Measurements from ENCODE around the gene RMDN2.

Gene RMDN2

GRCh38 chr2:38038682-38039081 lies 113.6 kb downstream of the RMDN2 start:
- DNase-seq (ENCODE audit: extremely low spot score), result no peak
- ChIA-PET POLR2A (interaction anchor here (0.8 to 1.1 kb wide), 3 partner anchors 17 to 38 kb away, joined by 3 to 5 read pairs (median 3); partner anchors contain the start of gene CYP1B1), CTCF (interaction anchor here (0.6 to 2.9 kb wide), 18 partner anchors 7 to 715 kb away, joined by 3 to 11 read pairs (median 4); no protein-coding TSS in a partner anchor)
- TF ChIP-seq, protein P1, sequence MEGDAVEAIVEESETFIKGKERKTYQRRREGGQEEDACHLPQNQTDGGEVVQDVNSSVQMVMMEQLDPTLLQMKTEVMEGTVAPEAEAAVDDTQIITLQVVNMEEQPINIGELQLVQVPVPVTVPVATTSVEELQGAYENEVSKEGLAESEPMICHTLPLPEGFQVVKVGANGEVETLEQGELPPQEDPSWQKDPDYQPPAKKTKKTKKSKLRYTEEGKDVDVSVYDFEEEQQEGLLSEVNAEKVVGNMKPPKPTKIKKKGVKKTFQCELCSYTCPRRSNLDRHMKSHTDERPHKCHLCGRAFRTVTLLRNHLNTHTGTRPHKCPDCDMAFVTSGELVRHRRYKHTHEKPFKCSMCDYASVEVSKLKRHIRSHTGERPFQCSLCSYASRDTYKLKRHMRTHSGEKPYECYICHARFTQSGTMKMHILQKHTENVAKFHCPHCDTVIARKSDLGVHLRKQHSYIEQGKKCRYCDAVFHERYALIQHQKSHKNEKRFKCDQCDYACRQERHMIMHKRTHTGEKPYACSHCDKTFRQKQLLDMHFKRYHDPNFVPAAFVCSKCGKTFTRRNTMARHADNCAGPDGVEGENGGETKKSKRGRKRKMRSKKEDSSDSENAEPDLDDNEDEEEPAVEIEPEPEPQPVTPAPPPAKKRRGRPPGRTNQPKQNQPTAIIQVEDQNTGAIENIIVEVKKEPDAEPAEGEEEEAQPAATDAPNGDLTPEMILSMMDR (IDR thresholded peaks at IDR 0.05; ENCODE audit: control extremely low read depth, extremely low read depth, low read depth, missing control alignments), result no peak

GRCh38 chr2:38039121-38039910 lies 114.2 kb downstream of the RMDN2 start:
- TF ChIP-seq, protein P1 (IDR thresholded peaks at IDR 0.05; ENCODE audit: control extremely low read depth, extremely low read depth, low read depth, missing control alignments), result no peak
- ChIA-PET CTCF (interaction anchor here (1.2 to 1.9 kb wide), 4 partner anchors 11 to 224 kb away, joined by 3 to 10 read pairs (median 5); no protein-coding TSS in a partner anchor), POLR2A (no interaction called here)
- no peak for DNase-seq (ENCODE audit: extremely low spot score)

DNA sequence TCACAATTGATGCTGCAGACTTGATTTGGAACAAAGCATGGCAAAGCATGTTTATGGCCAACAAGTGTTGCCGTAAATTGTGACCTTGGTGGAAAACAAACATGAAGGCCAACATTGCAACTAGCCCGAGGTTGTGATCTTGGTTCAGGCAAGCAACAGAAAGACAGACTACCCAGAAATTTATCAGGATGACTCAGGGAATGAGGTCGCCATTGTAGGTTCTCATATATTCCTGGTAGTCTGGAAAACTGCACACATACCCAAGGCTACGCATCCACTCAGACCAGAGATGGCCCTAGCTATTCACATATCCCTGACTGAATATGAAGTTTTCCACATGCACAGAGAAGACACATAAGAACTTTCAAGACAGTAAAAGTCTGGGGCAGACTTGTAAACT lies 120.7 kb downstream of the RMDN2 start:
- ChIA-PET POLR2A (no interaction called here), CTCF (interaction anchor here (0.8 to 2.6 kb wide), 4 partner anchors 9 to 147 kb away, joined by 3 to 11 read pairs (median 4); no protein-coding TSS in a partner anchor)
- DNase-seq (ENCODE audit: extremely low spot score), result no peak
- TF ChIP-seq, protein P1 (IDR thresholded peaks at IDR 0.05; ENCODE audit: control extremely low read depth, extremely low read depth, low read depth, missing control alignments), result no peak

GRCh38 chr2:38056216-38056615 lies 131.1 kb downstream of the RMDN2 start:
- POLR2A ChIA-PET, result interaction anchor here (1.0 kb wide), 1 partner anchor 18 kb away, joined by 3 read pairs; no protein-coding TSS in a partner anchor
- no peak for DNase-seq (ENCODE audit: extremely low spot score)

GRCh38 chr2:38057651-38058410 lies 132.7 kb downstream of the RMDN2 start:
- no peak for DNase-seq (ENCODE audit: extremely low spot score)
- CTCF ChIA-PET, result interaction anchor here (0.8 to 2.8 kb wide), 6 partner anchors 9 to 662 kb away, joined by 3 to 11 read pairs (median 4); partner anchors contain the start of gene CYP1B1
- POLR2A ChIA-PET, result no interaction called here
- TF ChIP-seq, protein P1 (IDR thresholded peaks at IDR 0.05; ENCODE audit: control extremely low read depth, extremely low read depth, low read depth, missing control alignments), result no peak

More at GRCh38 chr2:38056216-38056615, 131.1 kb downstream of the RMDN2 start:
- TF ChIP-seq, protein P1 (IDR thresholded peaks at IDR 0.05; ENCODE audit: control extremely low read depth, extremely low read depth, low read depth, missing control alignments), result no peak
- CTCF ChIA-PET, result interaction anchor here (0.9 kb wide), 1 partner anchor 11 kb away, joined by 4 read pairs; no protein-coding TSS in a partner anchor

Data from GM10248 (cell line).